Keratinocyte (primary cell): ENCODE measurements around the gene GGA2. TPM values are rescaled to one million over a fixed set of nuclear protein-coding genes. Genes with fewer than 3 reads are reported as not detected.
A peak's percentile ranks its signal among the peaks of the same experiment; 100 is the strongest.

ENCODE experiments used
- DNase-seq: peaks from one replicate; pipeline ENCODE4 v3.0.0-alpha.2; 2011; ENCODE audit warnings: low read depth, missing footprints, low spot score
- FAIRE-seq: peaks from 2 replicates; lab custom pipeline; 2011; peaks lifted over from hg19 to GRCh38; lab: Jason Lieb, UNC
- H2AFZ ChIP-seq: 2 replicates; pipeline ENCODE4 v1.6.0; 2012; ENCODE audit warnings: low read length, control low read depth, inconsistent platforms; ENCODE audit not compliant: control insufficient read depth
- H3K27ac ChIP-seq: 2 replicates; pipeline ENCODE4 v1.5.1; 2011; ENCODE audit warnings: low read length; ENCODE audit not compliant: control insufficient read depth, insufficient read depth
- H3K27me3 ChIP-seq: 3 replicates; pipeline ENCODE4 v1.6.0; 2011; ENCODE audit warnings: low read length; ENCODE audit not compliant: control insufficient read depth, insufficient read depth; ENCODE audit errors: extremely low read depth
- H3K36me3 ChIP-seq, 2 experiments: 2 replicates in 1 of 2; 3 replicates in 1 of 2; pipeline ENCODE4 v1.5.1; 2011; ENCODE audit warnings: low read length in 2 of 2, mild to moderate bottlenecking in 1 of 2; ENCODE audit not compliant: control insufficient read depth in 2 of 2, insufficient read depth in 2 of 2; ENCODE audit errors: extremely low read depth in 1 of 2
- H3K4me1 ChIP-seq: 3 replicates; pipeline ENCODE4 v1.5.1; 2011; ENCODE audit warnings: low read length; ENCODE audit not compliant: control insufficient read depth, insufficient read depth; ENCODE audit errors: extremely low read depth
- H3K4me2 ChIP-seq: 3 replicates; pipeline ENCODE4 v1.6.0; 2011; ENCODE audit warnings: low read depth, low read length; ENCODE audit not compliant: control insufficient read depth, insufficient read depth; ENCODE audit errors: extremely low read depth
- H3K4me3 ChIP-seq, 3 experiments: fragments of 200-600 bp in 1 of 3; sonication (generic) in 1 of 3; 2 replicates in 2 of 3; 3 replicates in 1 of 3; pipeline ENCODE4 v1.5.1; 2011 to 2016; ENCODE audit warnings: low read length in 3 of 3, mild to moderate bottlenecking in 3 of 3, control low read depth in 2 of 3, inconsistent platforms in 1 of 3, low read depth in 1 of 3, mixed read lengths in 1 of 3, mixed run types in 1 of 3, moderate library complexity in 1 of 3; ENCODE audit not compliant: control insufficient read depth in 2 of 3, insufficient read depth in 2 of 3; ENCODE audit errors: extremely low read depth in 1 of 3
- H3K79me2 ChIP-seq: 2 replicates; pipeline ENCODE4 v1.6.0; 2012; ENCODE audit warnings: low read length; ENCODE audit not compliant: control insufficient read depth, insufficient read depth
- H3K9ac ChIP-seq: 3 replicates; pipeline ENCODE4 v1.6.0; 2011; ENCODE audit warnings: low read length; ENCODE audit not compliant: control insufficient read depth, insufficient read depth; ENCODE audit errors: extremely low read depth
- H3K9me1 ChIP-seq: 3 replicates; pipeline ENCODE4 v1.6.0; 2011; ENCODE audit warnings: low read length; ENCODE audit not compliant: control insufficient read depth, insufficient read depth; ENCODE audit errors: extremely low read depth
- H3K9me3 ChIP-seq: 2 replicates; pipeline ENCODE4 v1.5.1; 2012; ENCODE audit warnings: low read depth, low read length; ENCODE audit not compliant: control insufficient read depth
- H4K20me1 ChIP-seq: 3 replicates; pipeline ENCODE4 v1.6.0; 2011; ENCODE audit warnings: low read length; ENCODE audit not compliant: control insufficient read depth, insufficient read depth; ENCODE audit errors: extremely low read depth
- CTCF ChIP-seq, 3 experiments: IDR thresholded peaks in 1 of 3; conservative IDR thresholded peaks in 1 of 3; optimal IDR thresholded peaks in 1 of 3; 2 replicates in 2 of 3; 3 replicates in 1 of 3; pipeline versions ENCODE3 to v1.5.1; 2011; ENCODE audit warnings: low read length in 3 of 3, mild to moderate bottlenecking in 3 of 3, moderate library complexity in 2 of 3, control low read depth in 1 of 3, inconsistent platforms in 1 of 3; ENCODE audit not compliant: insufficient read depth in 2 of 3; ENCODE audit errors: extremely low read depth in 1 of 3
- EZH2 ChIP-seq: IDR thresholded peaks from one replicate; pipeline ENCODE4 v1.6.1; 2012; ENCODE audit warnings: inconsistent platforms, mild to moderate bottlenecking, low read length, moderate library complexity
- dilution Hi-C: fragments of 300-500 bp; cut with MboI; formaldehyde crosslinking; loops from one replicate; pipeline ENCODE4 v1.7.0; 2020; ENCODE audit warnings: low sequenced_read_pairs; ENCODE audit not compliant: extremely low pct_ligation_motif_present
- polyA minus RNA-seq, 3 experiments: library from RNA; depleted of rRNA, polyadenylated mRNA; stranded (reverse); fragments of >200 nt; gene quantifications; 1 replicate in 1 of 3; 2 replicates in 1 of 3; 3 replicates in 1 of 3; pipeline ENCODE4 v1.2.3, GENCODE V29; 2011
- polyA plus RNA-seq, 5 experiments: library from polyadenylated mRNA; depleted of rRNA in 3 of 5; stranded (reverse) in 3 of 5; stranded (forward) in 1 of 5; unstranded in 1 of 5; fragments of >200 nt; gene quantifications; 1 replicate in 1 of 5; 2 replicates in 3 of 5; 3 replicates in 1 of 5; pipeline versions ENCODE4 v1.2.1 to v1.2.3, GENCODE V29; 2011 to 2012; ENCODE audit warnings: missing spikeins in 2 of 5, low read depth in 1 of 5, low replicate concordance in 1 of 5

The GGA2 gene
- 30.2 to 54.1 TPM (median 41.2 TPM) in 3 replicates for polyA plus RNA-seq
- polyA plus RNA-seq (2011; ENCODE audit: low read depth): 17.5 TPM
- polyA plus RNA-seq (2011; cell fraction: cytosol; rRNA removed): 34.5 and 54.3 TPM in 2 replicates
- polyA plus RNA-seq (2011; cell fraction: nucleus; rRNA removed): 87.7 and 94.8 TPM in 2 replicates
- polyA plus RNA-seq (2012; ENCODE audit: low replicate concordance): 20.4 and 34.5 TPM in 2 replicates
- polyA minus RNA-seq: 39.3 to 55.2 TPM (median 43.3 TPM) in 3 replicates
- 29.0 TPM for polyA minus RNA-seq (2011; cell fraction: cytosol; rRNA and poly(A)+ RNA removed)
- polyA minus RNA-seq (2011; cell fraction: nucleus; rRNA and poly(A)+ RNA removed): 24.7 and 41.9 TPM in 2 replicates

- peaks cover 8% of the 10 kb centered on the region for H4K20me1 ChIP-seq
- FAIRE-seq: no peak
- H3K79me2 ChIP-seq: peaks cover 34% of the 10 kb centered on the region
- H3K9ac ChIP-seq: peak within 1 kb of the TSS; percentile 78
- peak within 1 kb of the TSS; percentile 98 for H3K4me2 ChIP-seq
- peak within 1 kb of the TSS; percentile 49 to 77 (median 74) for H3K4me3 ChIP-seq
- no peaks in the 10 kb centered on the region for H3K27me3 ChIP-seq
- no peak for DNase-seq
- H3K4me1 ChIP-seq: peaks cover under 1% of the 10 kb centered on the region
- no peaks in the 10 kb centered on the region for H3K9me1 ChIP-seq
- dilution Hi-C loops: no loop called here
- TF ChIP-seq EZH2 (no peak), CTCF (optimal IDR thresholded peaks at IDR 0.05 in 1 of 3, IDR thresholded peaks at IDR 0.05 in 1 of 3, conservative IDR thresholded peaks at IDR 0.05 in 1 of 3; ENCODE audit: extremely low read depth in 1 of 3, insufficient read depth in 2 of 3, low read length in 3 of 3) (no peak)
- H3K27ac ChIP-seq: peak within 1 kb of the TSS; percentile 62
- H3K36me3 ChIP-seq: peaks cover 0 to 1% of the 10 kb centered on the region in 2 experiments
- H2AFZ ChIP-seq: peak within 1 kb of the TSS; percentile 79
- no peaks in the 10 kb centered on the region for H3K9me3 ChIP-seq
Measured at GRCh38 chr16:23510164-23510914, at the start of gene GGA2. Gene GGA2, minus strand, starts transcription at chr16:23510494. Its CDS starts 83 bp downstream, at chr16:23510411.

GRCh38 chr16:23557779-23558702 lies 47.7 kb upstream of the GGA2 start:
- H3K4me3 ChIP-seq: peak overlapping the region; percentile 76 to 97 (median 95)
- H3K36me3 ChIP-seq: peaks cover 21 to 26% of the 10 kb centered on the region in 2 experiments
- FAIRE-seq (no peak), DNase-seq (no peak)
- H3K9me3 ChIP-seq: no peaks in the 10 kb centered on the region
- H3K9me1 ChIP-seq: no peaks in the 10 kb centered on the region
- peaks cover 40% of the 10 kb centered on the region for H3K79me2 ChIP-seq
- no peaks in the 10 kb centered on the region for H3K27me3 ChIP-seq
- H3K27ac ChIP-seq: peak overlapping the region; percentile 92
- peak overlapping the region; percentile 62 for H2AFZ ChIP-seq
- no peaks in the 10 kb centered on the region for H4K20me1 ChIP-seq
- peak overlapping the region; percentile 96 for H3K4me2 ChIP-seq
- H3K4me1 ChIP-seq: peaks cover 7% of the 10 kb centered on the region
- dilution Hi-C loops: no loop called here
- TF ChIP-seq EZH2: no peak
- TF ChIP-seq CTCF (optimal IDR thresholded peaks at IDR 0.05 in 1 of 3, IDR thresholded peaks at IDR 0.05 in 1 of 3, conservative IDR thresholded peaks at IDR 0.05 in 1 of 3; ENCODE audit: extremely low read depth in 1 of 3, insufficient read depth in 2 of 3, low read length in 3 of 3): no peak
- peak overlapping the region; percentile 89 for H3K9ac ChIP-seq
